GM23248 (cell line): Measurements from ENCODE around the gene FBXO9.

ENCODE experiments used
- EZH2 ChIP-seq: fragments of 200-600 bp; sonication (generic); IDR thresholded peaks from 2 replicates; pipeline ENCODE4 v1.6.1; 2018; ENCODE audit warnings: antibody characterized with exemption, mild to moderate bottlenecking; ENCODE audit not compliant: insufficient read depth, poor library complexity, severe bottlenecking
- EZH2phosphoT487 ChIP-seq: fragments of 200-600 bp; sonication (generic); IDR thresholded peaks from 2 replicates; pipeline ENCODE4 v1.6.1; 2018; ENCODE audit warnings: antibody characterized with exemption, moderate library complexity, mild to moderate bottlenecking, low read depth; ENCODE audit not compliant: insufficient read depth

DNA sequence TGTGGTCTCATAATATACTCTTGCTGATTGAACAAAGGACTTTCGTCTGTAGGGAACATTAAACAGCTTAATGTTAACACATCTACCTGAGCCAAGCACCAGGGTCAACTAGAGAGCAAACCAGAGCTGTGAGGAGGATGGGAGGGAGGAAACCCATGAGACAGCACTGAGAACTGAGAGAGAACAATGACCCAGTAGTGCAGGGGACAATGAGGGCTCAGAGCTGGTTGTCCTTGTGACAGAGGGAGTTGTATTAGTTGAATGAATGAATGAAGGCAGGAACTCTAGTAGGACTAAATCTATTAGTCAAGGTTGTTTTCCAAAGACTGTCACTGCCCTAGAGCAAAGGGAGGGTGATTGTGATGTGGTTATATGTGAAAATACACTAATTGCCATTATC is 41.9 kb upstream of the FBXO9 start:
- no peak for TF ChIP-seq EZH2
- no peak for TF ChIP-seq EZH2phosphoT487
